WTC11 (cell line): ENCODE measurements around the gene VTI1A. TPM values are rescaled to one million over a fixed set of nuclear protein-coding genes. Genes with fewer than 3 reads are reported as not detected.

ENCODE experiments used
- ATAC-seq: fragments of 200-7000 bp; cut with Tn5 transposase; 2 replicates; pipeline ENCODE4 v1.10.0; 2021; ENCODE audit warnings: mild to moderate bottlenecking, moderate library complexity
- CTCF ChIA-PET: fragments of 300-600 bp; sonication (Branson Sonifier 250); formaldehyde crosslinking; loops from one replicate; lab custom pipeline; 2021; ENCODE audit warnings: antibody characterized with exemption; lab: Charles Lee
- POLR2A ChIA-PET: fragments of 350-600 bp; sonication (Branson Sonifier 250); formaldehyde crosslinking; loops from one replicate; lab custom pipeline; 2021; ENCODE audit warnings: antibody characterized with exemption; lab: Charles Lee
- DNase-seq: peaks from one replicate; pipeline ENCODE4 v3.0.0; 2021; ENCODE audit warnings: low spot score
- H3K27ac Mint-ChIP-seq: 2 replicates; pipeline ENCODE4 v1.8.0; 2021; ENCODE audit warnings: mixed read lengths
- H3K27me3 Mint-ChIP-seq: 2 replicates; pipeline ENCODE4 v1.8.0; 2021; ENCODE audit warnings: low read depth, mild to moderate bottlenecking, moderate library complexity, mixed read lengths
- H3K36me3 Mint-ChIP-seq: 2 replicates; pipeline ENCODE4 v1.8.0; 2021; ENCODE audit warnings: mixed read lengths
- H3K4me1 Mint-ChIP-seq: 2 replicates; pipeline ENCODE4 v1.8.0; 2022; ENCODE audit warnings: mixed read lengths
- H3K4me3 Mint-ChIP-seq: 2 replicates; pipeline ENCODE4 v1.8.0; 2021; ENCODE audit warnings: mild to moderate bottlenecking, moderate library complexity, mixed read lengths
- H3K9me3 Mint-ChIP-seq: 2 replicates; pipeline ENCODE4 v1.8.0; 2021; ENCODE audit warnings: mixed read lengths
- ARID4B ChIP-seq: sonication (generic); formaldehyde crosslinking; IDR thresholded peaks from 2 replicates; pipeline ENCODE4 v1.8.0; 2023; ENCODE audit warnings: missing genetic modification reagents, mild to moderate bottlenecking, borderline replicate concordance
- ATF6 ChIP-seq: sonication (generic); formaldehyde crosslinking; IDR thresholded peaks from 2 replicates; pipeline ENCODE4 v1.8.1; 2023; ENCODE audit warnings: mild to moderate bottlenecking, missing genetic modification reagents
- CREB1 ChIP-seq: sonication (generic); formaldehyde crosslinking; IDR thresholded peaks from 2 replicates; pipeline ENCODE4 v1.8.0; 2023; ENCODE audit warnings: mild to moderate bottlenecking, missing genetic modification reagents
- GTF2I ChIP-seq: fragments of 250-450 bp; sonication (Bioruptor Pico); conservative IDR thresholded peaks from 2 replicates; pipeline ENCODE4 v1.4.0; 2021; ENCODE audit warnings: mild to moderate bottlenecking
- NR2C2 ChIP-seq: sonication (generic); formaldehyde crosslinking; IDR thresholded peaks from 2 replicates; pipeline ENCODE4 v1.8.0; 2022; ENCODE audit warnings: mild to moderate bottlenecking, missing genetic modification reagents
- ZNF281 ChIP-seq: sonication (generic); formaldehyde crosslinking; IDR thresholded peaks from 2 replicates; pipeline ENCODE4 v1.8.0; 2023; ENCODE audit warnings: mild to moderate bottlenecking, missing genetic modification reagents
- total RNA-seq: library from RNA; stranded (reverse); gene quantifications from 3 replicates; pipeline ENCODE4 v1.2.3, GENCODE V29; 2021
- TF ChIP-seq, protein P1 (sequence below): sonication (generic); formaldehyde crosslinking; IDR thresholded peaks from 2 replicates; pipeline ENCODE4 v1.8.1; 2023; ENCODE audit warnings: mild to moderate bottlenecking, missing genetic modification reagents, moderate library complexity
- TF ChIP-seq, protein P2 (sequence below): sonication (generic); formaldehyde crosslinking; IDR thresholded peaks from 2 replicates; pipeline ENCODE4 v1.8.1; 2022; ENCODE audit warnings: low read depth, mild to moderate bottlenecking, moderate library complexity, missing genetic modification reagents, borderline replicate concordance
- TF ChIP-seq, protein P3 (sequence below): fragments of 250-450 bp; sonication (Bioruptor Pico); IDR thresholded peaks from 2 replicates; pipeline ENCODE4 v1.9.0; 2021; ENCODE audit warnings: mild to moderate bottlenecking, borderline replicate concordance
- TF ChIP-seq, protein P4 (sequence below): sonication (generic); formaldehyde crosslinking; conservative IDR thresholded peaks from 2 replicates; pipeline ENCODE4 v1.8.1; 2022; ENCODE audit warnings: mild to moderate bottlenecking, missing genetic modification reagents

The VTI1A gene
- total RNA-seq, 1 experiment from 2014 or later = 20.1 TPM

DNA sequence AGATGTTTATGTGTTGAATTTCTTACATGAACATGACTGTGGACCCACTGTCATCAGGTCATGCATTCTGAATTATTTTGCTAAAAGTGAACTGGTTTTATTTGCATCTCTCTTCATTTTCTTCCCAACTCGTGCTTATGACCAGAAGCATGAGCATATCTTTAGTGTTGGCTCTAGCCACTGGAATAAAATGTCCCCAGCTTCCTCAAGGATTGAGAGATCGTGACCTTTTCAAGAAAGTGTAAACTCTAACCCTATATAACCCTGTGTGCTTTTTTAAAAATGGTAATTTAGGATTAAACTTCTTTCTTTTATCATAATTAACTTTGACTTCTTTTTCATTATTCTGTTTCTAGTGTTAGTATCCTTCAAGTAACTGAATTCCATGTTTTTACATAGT is 55.5 kb downstream of the VTI1A start:
- Mint-ChIP-seq H3K27ac (no peak overlapping the region), H3K4me3 (no peak overlapping the region), H3K9me3 (no peaks in the 10 kb centered on the region)
- no peak for ATAC-seq
- TF ChIP-seq, protein P1, sequence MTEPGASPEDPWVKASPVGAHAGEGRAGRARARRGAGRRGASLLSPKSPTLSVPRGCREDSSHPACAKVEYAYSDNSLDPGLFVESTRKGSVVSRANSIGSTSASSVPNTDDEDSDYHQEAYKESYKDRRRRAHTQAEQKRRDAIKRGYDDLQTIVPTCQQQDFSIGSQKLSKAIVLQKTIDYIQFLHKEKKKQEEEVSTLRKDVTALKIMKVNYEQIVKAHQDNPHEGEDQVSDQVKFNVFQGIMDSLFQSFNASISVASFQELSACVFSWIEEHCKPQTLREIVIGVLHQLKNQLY = no peak
- no peak for TF ChIP-seq CREB1
- TF ChIP-seq, protein P2, sequence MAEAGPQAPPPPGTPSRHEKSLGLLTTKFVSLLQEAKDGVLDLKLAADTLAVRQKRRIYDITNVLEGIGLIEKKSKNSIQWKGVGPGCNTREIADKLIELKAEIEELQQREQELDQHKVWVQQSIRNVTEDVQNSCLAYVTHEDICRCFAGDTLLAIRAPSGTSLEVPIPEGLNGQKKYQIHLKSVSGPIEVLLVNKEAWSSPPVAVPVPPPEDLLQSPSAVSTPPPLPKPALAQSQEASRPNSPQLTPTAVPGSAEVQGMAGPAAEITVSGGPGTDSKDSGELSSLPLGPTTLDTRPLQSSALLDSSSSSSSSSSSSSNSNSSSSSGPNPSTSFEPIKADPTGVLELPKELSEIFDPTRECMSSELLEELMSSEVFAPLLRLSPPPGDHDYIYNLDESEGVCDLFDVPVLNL = no peak
- TF ChIP-seq, protein P3, sequence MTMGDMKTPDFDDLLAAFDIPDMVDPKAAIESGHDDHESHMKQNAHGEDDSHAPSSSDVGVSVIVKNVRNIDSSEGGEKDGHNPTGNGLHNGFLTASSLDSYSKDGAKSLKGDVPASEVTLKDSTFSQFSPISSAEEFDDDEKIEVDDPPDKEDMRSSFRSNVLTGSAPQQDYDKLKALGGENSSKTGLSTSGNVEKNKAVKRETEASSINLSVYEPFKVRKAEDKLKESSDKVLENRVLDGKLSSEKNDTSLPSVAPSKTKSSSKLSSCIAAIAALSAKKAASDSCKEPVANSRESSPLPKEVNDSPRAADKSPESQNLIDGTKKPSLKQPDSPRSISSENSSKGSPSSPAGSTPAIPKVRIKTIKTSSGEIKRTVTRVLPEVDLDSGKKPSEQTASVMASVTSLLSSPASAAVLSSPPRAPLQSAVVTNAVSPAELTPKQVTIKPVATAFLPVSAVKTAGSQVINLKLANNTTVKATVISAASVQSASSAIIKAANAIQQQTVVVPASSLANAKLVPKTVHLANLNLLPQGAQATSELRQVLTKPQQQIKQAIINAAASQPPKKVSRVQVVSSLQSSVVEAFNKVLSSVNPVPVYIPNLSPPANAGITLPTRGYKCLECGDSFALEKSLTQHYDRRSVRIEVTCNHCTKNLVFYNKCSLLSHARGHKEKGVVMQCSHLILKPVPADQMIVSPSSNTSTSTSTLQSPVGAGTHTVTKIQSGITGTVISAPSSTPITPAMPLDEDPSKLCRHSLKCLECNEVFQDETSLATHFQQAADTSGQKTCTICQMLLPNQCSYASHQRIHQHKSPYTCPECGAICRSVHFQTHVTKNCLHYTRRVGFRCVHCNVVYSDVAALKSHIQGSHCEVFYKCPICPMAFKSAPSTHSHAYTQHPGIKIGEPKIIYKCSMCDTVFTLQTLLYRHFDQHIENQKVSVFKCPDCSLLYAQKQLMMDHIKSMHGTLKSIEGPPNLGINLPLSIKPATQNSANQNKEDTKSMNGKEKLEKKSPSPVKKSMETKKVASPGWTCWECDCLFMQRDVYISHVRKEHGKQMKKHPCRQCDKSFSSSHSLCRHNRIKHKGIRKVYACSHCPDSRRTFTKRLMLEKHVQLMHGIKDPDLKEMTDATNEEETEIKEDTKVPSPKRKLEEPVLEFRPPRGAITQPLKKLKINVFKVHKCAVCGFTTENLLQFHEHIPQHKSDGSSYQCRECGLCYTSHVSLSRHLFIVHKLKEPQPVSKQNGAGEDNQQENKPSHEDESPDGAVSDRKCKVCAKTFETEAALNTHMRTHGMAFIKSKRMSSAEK (CRISPR knock-in tag) = no peak
- TF ChIP-seq ARID4B = no peak
- TF ChIP-seq ATF6 (CRISPR knock-in tag) = no peak
- no peak for TF ChIP-seq ZNF281
- no peak for TF ChIP-seq GTF2I (CRISPR knock-in tag)
- no peak for TF ChIP-seq NR2C2 (CRISPR knock-in tag)
- TF ChIP-seq, protein P4, sequence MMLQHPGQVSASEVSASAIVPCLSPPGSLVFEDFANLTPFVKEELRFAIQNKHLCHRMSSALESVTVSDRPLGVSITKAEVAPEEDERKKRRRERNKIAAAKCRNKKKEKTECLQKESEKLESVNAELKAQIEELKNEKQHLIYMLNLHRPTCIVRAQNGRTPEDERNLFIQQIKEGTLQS (CRISPR knock-in tag) = no peak
- TF ChIP-seq, all 79 proteins: peak for 0
- H3K36me3 Mint-ChIP-seq = no peaks in the 10 kb centered on the region
- no peaks in the 10 kb centered on the region for H3K27me3 Mint-ChIP-seq
- POLR2A ChIA-PET = no interaction called here
- H3K4me1 Mint-ChIP-seq = peaks cover 3% of the 10 kb centered on the region; the same call in 1 of the 2 replicates
- no peak for DNase-seq
- CTCF ChIA-PET = no interaction called here
